ENCODE results near the gene ASGR1.
A peak's percentile ranks its signal among the peaks of the same experiment; 100 is the strongest.

DNA sequence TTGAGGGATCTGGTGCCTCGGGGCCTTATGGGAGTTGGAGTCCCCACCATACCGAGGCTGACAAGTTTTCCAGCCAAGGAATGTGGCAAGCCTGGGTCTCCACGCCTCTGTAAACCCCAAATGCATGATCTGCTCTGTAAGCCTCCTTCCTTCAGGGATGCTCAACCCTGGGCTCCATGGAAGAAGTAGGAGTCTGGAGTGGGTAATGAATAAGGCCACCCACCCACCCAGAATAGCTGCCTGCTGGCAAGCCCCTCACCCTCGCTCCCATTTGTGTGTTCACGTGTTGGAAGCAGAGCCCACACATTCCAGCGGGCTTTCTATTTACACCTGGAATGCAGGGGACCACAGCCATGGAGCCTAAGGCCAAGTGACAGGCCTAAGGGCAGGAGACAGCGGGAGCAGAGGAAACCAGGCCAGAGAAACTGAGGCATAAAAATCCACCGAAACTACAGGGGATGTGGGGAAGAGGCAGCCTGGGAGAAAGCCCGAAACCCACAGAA lies 36.0 kb upstream of the ASGR1 start:
- TF ChIP-seq POLR2AphosphoS5 (IDR thresholded peaks at IDR 0.05; ENCODE audit: low read depth, low read length), result no peak
- TF ChIP-seq, protein P1, sequence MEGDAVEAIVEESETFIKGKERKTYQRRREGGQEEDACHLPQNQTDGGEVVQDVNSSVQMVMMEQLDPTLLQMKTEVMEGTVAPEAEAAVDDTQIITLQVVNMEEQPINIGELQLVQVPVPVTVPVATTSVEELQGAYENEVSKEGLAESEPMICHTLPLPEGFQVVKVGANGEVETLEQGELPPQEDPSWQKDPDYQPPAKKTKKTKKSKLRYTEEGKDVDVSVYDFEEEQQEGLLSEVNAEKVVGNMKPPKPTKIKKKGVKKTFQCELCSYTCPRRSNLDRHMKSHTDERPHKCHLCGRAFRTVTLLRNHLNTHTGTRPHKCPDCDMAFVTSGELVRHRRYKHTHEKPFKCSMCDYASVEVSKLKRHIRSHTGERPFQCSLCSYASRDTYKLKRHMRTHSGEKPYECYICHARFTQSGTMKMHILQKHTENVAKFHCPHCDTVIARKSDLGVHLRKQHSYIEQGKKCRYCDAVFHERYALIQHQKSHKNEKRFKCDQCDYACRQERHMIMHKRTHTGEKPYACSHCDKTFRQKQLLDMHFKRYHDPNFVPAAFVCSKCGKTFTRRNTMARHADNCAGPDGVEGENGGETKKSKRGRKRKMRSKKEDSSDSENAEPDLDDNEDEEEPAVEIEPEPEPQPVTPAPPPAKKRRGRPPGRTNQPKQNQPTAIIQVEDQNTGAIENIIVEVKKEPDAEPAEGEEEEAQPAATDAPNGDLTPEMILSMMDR (IDR thresholded peaks at IDR 0.05), result peak; percentile 16
- no peak for TF ChIP-seq TCF7L2 (IDR thresholded peaks at IDR 0.05; ENCODE audit: low read depth, low read length)
- TF ChIP-seq, protein P2, sequence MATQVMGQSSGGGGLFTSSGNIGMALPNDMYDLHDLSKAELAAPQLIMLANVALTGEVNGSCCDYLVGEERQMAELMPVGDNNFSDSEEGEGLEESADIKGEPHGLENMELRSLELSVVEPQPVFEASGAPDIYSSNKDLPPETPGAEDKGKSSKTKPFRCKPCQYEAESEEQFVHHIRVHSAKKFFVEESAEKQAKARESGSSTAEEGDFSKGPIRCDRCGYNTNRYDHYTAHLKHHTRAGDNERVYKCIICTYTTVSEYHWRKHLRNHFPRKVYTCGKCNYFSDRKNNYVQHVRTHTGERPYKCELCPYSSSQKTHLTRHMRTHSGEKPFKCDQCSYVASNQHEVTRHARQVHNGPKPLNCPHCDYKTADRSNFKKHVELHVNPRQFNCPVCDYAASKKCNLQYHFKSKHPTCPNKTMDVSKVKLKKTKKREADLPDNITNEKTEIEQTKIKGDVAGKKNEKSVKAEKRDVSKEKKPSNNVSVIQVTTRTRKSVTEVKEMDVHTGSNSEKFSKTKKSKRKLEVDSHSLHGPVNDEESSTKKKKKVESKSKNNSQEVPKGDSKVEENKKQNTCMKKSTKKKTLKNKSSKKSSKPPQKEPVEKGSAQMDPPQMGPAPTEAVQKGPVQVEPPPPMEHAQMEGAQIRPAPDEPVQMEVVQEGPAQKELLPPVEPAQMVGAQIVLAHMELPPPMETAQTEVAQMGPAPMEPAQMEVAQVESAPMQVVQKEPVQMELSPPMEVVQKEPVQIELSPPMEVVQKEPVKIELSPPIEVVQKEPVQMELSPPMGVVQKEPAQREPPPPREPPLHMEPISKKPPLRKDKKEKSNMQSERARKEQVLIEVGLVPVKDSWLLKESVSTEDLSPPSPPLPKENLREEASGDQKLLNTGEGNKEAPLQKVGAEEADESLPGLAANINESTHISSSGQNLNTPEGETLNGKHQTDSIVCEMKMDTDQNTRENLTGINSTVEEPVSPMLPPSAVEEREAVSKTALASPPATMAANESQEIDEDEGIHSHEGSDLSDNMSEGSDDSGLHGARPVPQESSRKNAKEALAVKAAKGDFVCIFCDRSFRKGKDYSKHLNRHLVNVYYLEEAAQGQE (IDR thresholded peaks at IDR 0.05; ENCODE audit: insufficient read depth in 1 of 2, low read depth in 2 of 2, low read length in 1 of 2), result no peak
